ENCODE measurements around the gene PRDM16. TPM values are rescaled to one million over a fixed set of nuclear protein-coding genes. Genes with fewer than 3 reads are reported as not detected.

The PRDM16 gene
- total and polyA plus RNA-seq, 2 donors (not counting 1 experiment from before 2014, with no cell fraction given) = 0.03 to 0.12 TPM

DNA sequence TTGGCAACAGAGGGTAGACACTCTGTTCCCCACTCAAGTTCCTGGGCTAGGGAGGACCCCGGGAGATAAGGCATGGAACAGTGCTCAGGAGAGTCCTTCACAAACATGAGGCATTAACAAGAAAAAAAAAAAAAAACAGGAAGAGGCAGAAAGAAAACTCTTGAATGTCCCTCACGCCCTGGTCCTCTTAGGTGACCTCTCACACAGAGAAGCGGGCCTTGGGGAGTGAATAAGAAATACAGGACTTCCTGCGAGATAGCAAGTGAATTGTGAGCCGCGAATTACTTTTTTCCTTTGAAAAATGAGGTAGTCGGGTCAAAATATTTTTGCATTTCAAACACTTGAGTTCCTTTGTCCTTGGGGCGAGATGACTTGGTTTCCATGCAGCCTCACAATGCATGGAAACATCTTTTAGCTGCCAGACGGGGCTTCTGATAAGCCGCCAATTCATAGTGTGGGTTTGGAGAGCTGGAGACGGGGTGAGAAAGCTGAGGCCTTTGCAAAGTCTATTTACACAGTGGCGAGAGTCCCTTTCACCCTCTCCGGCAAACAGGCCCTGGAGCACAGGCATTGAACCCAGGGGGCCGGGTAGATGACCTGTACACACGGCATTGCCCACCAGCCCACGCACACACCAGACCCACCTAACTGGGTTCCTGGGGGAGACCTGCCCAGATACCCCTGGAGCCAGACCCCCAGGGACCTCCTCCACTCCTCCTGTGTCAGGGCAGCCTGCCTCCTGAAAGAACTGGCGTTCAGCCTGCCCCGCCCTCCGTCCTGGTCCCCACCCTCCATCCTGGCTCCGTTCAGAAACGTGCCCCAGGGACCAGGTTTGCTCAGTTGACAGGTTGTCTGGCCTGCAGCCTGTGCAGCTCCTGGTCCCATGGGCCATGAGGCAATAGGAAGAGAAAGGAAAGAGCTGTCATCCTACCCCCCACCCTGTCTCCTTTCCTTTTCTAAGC is 192.3 kb downstream of the PRDM16 start:
- WGBS (ENCODE audit: insufficient coverage) = 87% methylated on average over 14 of the region's 21 CpGs
- peaks cover 0 to 7% (median 0%) of the 10 kb centered on the region in 3 donors for H3K9me3 ChIP-seq (ENCODE audit: control extremely low read depth in 1 of 3, control insufficient read depth in 2 of 3, insufficient read depth in 1 of 3, low read length in 2 of 3)
- no peaks in the 10 kb centered on the region for H3K4me1 ChIP-seq (ENCODE audit: control insufficient read depth in 2 of 2, insufficient read depth in 2 of 2, low read length in 2 of 2)
- ATAC-seq (ENCODE audit: low read depth) (no peak), DNase-seq (no peak)
- no peak overlapping the region for H3K4me3 Mint-ChIP-seq
- H3K27me3 Mint-ChIP-seq = no peaks in the 10 kb centered on the region
- H3K79me2 ChIP-seq (ENCODE audit: control insufficient read depth, insufficient read depth, low read length) = no peaks in the 10 kb centered on the region
- TF ChIP-seq, protein P1, sequence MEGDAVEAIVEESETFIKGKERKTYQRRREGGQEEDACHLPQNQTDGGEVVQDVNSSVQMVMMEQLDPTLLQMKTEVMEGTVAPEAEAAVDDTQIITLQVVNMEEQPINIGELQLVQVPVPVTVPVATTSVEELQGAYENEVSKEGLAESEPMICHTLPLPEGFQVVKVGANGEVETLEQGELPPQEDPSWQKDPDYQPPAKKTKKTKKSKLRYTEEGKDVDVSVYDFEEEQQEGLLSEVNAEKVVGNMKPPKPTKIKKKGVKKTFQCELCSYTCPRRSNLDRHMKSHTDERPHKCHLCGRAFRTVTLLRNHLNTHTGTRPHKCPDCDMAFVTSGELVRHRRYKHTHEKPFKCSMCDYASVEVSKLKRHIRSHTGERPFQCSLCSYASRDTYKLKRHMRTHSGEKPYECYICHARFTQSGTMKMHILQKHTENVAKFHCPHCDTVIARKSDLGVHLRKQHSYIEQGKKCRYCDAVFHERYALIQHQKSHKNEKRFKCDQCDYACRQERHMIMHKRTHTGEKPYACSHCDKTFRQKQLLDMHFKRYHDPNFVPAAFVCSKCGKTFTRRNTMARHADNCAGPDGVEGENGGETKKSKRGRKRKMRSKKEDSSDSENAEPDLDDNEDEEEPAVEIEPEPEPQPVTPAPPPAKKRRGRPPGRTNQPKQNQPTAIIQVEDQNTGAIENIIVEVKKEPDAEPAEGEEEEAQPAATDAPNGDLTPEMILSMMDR (IDR thresholded peaks at IDR 0.05) = no peak
- no peak for TF ChIP-seq EZH2 (IDR thresholded peaks at IDR 0.05; ENCODE audit: borderline replicate concordance, insufficient read depth, low read depth, low read length, poor library complexity, severe bottlenecking)
- no peak overlapping the region for H3K4me2 ChIP-seq (replicated peaks; ENCODE audit: low read depth, low read length, poor library complexity, severe bottlenecking)
- no peaks in the 10 kb centered on the region for H3K27me3 ChIP-seq (replicated peaks in 1 of 4; ENCODE audit: control extremely low read depth in 1 of 4, control insufficient read depth in 3 of 4, insufficient read depth in 4 of 4, low read length in 3 of 4)
- ChIA-PET POLR2A (no interaction called here), CTCF (no interaction called here)
- H3K27ac Mint-ChIP-seq = no peak overlapping the region
- no peak overlapping the region for H2AFZ ChIP-seq (ENCODE audit: insufficient read depth, low read depth, low read length, poor library complexity, severe bottlenecking)
- no peaks in the 10 kb centered on the region for H3K36me3 ChIP-seq (replicated peaks in 1 of 2; ENCODE audit: control extremely low read depth in 1 of 2, control insufficient read depth in 1 of 2, extremely low read depth in 1 of 2, insufficient read depth in 2 of 2, low read length in 1 of 2)
- no peaks in the 10 kb centered on the region for H4K20me1 ChIP-seq (ENCODE audit: control insufficient read depth, insufficient read depth, low read length, poor library complexity, severe bottlenecking)
- H3K27ac ChIP-seq (ENCODE audit: low read length in 2 of 2) = no peak overlapping the region
- intact Hi-C loops (cut with micrococcal nuclease) = no loop called here
- peaks cover 3% of the 10 kb centered on the region for H3K9me3 Mint-ChIP-seq (ENCODE audit: insufficient read depth)
- H3K9ac ChIP-seq (ENCODE audit: low read length) = no peak overlapping the region
- H3K4me3 ChIP-seq (ENCODE audit: control extremely low read depth in 1 of 5, extremely low read depth in 1 of 5, insufficient read depth in 1 of 5, low read depth in 2 of 5, low read length in 4 of 5) = no peak overlapping the region
- H3K4me1 Mint-ChIP-seq = no peaks in the 10 kb centered on the region

DNA sequence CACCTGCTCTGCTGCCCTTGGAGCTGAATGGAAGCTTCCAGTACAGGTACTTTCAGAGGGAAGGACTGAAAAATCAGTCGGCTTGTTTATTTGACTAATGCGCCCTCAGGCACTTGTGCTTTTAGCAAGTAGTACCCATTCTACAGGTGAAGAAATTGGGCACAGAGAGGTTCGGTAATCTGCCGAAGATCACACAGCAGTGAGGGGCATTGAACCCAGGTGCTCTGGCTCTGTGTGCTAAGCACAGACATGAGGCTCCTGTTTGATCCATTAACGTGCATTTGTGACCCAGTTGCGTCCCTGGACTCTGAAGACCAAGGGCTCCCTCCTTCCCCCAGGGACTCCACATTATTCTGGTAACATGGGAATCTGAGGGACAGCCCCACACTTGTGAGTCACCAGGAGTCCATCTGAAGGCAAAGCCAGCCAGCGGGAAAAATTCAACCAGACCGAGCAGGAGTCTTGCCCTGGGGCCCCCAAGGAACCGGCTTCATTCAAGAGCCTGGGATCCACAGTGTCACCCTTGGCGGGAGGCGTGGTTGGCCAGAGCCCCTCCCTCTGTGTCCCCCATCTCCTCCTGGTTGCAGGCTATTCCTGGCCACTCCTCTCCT is 193.1 kb downstream of the PRDM16 start:
- 92% methylated on average over 11 of the region's 11 CpGs for WGBS (ENCODE audit: insufficient coverage)
- no peak for TF ChIP-seq EZH2 (IDR thresholded peaks at IDR 0.05; ENCODE audit: borderline replicate concordance, insufficient read depth, low read depth, low read length, poor library complexity, severe bottlenecking)
- TF ChIP-seq, protein P1 (IDR thresholded peaks at IDR 0.05) = no peak
- no peak for DNase-seq

More for the DNA sequence above, 193.1 kb downstream of the PRDM16 start:
- H3K36me3 ChIP-seq (replicated peaks in 1 of 2; ENCODE audit: control extremely low read depth in 1 of 2, control insufficient read depth in 1 of 2, extremely low read depth in 1 of 2, insufficient read depth in 2 of 2, low read length in 1 of 2) = no peaks in the 10 kb centered on the region
- intact Hi-C loops (cut with micrococcal nuclease) = no loop called here
- ChIA-PET POLR2A (no interaction called here), CTCF (no interaction called here)
- no peak overlapping the region for H3K9ac ChIP-seq (ENCODE audit: low read length)
- ATAC-seq (ENCODE audit: low read depth) = no peak
- Mint-ChIP-seq H3K4me3 (no peak overlapping the region), H3K27ac (no peak overlapping the region), H3K27me3 (no peaks in the 10 kb centered on the region), H3K9me3 (ENCODE audit: insufficient read depth) (peaks cover 3% of the 10 kb centered on the region), H3K4me1 (no peaks in the 10 kb centered on the region)
- H3K9me3 ChIP-seq (ENCODE audit: control extremely low read depth in 1 of 3, control insufficient read depth in 2 of 3, insufficient read depth in 1 of 3, low read length in 2 of 3) = peaks cover 0 to 5% (median 0%) of the 10 kb centered on the region in 3 donors
- no peaks in the 10 kb centered on the region for H4K20me1 ChIP-seq (ENCODE audit: control insufficient read depth, insufficient read depth, low read length, poor library complexity, severe bottlenecking)
- H3K27me3 ChIP-seq (replicated peaks in 1 of 4; ENCODE audit: control extremely low read depth in 1 of 4, control insufficient read depth in 3 of 4, insufficient read depth in 4 of 4, low read length in 3 of 4) = no peaks in the 10 kb centered on the region
- H3K4me2 ChIP-seq (replicated peaks; ENCODE audit: low read depth, low read length, poor library complexity, severe bottlenecking) = no peak overlapping the region
- H3K4me1 ChIP-seq (ENCODE audit: control insufficient read depth in 2 of 2, insufficient read depth in 2 of 2, low read length in 2 of 2) = no peaks in the 10 kb centered on the region
- no peak overlapping the region for H3K27ac ChIP-seq (ENCODE audit: low read length in 2 of 2)
- H3K4me3 ChIP-seq (ENCODE audit: control extremely low read depth in 1 of 5, extremely low read depth in 1 of 5, insufficient read depth in 1 of 5, low read depth in 2 of 5, low read length in 4 of 5) = no peak overlapping the region
- no peaks in the 10 kb centered on the region for H3K79me2 ChIP-seq (ENCODE audit: control insufficient read depth, insufficient read depth, low read length)
- no peak overlapping the region for H2AFZ ChIP-seq (ENCODE audit: insufficient read depth, low read depth, low read length, poor library complexity, severe bottlenecking)
